ENCODE results near the gene CALCOCO1.
"Not testable (repeated sequence)": the region's sequence is repeated elsewhere in the genome, so short reads cannot be mapped to it uniquely, and the experiment has no call there.

The CALCOCO1 gene

GRCh38 chr12:53727310-53728041, at the start of gene CALCOCO1:
Gene CALCOCO1 (minus strand): TSS chr12:53727452. CDS start chr12:53725242, 2,210 bp downstream.
- peak; percentile 59 to 99 (median 98) for DNase-seq

DNA sequence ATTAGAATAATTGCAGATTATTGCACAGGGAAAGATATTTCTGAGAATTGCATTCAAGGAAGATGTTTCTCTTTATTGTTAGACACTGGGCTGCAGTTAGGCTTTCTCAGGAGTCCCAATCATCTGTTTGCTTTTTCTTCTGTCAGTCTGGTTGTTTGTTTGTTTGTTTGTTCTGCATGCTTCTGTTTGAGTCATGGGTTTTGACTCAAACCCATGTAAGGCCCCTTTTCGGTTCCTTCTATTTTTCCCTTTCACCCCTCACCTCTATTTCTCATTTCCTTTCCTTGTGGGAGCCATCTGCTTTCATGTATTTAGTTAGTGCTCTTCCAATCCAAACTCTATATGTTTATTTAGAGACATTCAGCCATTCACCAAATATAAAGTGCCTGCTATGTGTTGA, 49.6 kb upstream of the CALCOCO1 start:
- DNase-seq, result no peak

- DNase-seq, result no peak
These were observed 48.4 kb upstream of the CALCOCO1 start for GRCh38 chr12:53775478-53776145.

DNA sequence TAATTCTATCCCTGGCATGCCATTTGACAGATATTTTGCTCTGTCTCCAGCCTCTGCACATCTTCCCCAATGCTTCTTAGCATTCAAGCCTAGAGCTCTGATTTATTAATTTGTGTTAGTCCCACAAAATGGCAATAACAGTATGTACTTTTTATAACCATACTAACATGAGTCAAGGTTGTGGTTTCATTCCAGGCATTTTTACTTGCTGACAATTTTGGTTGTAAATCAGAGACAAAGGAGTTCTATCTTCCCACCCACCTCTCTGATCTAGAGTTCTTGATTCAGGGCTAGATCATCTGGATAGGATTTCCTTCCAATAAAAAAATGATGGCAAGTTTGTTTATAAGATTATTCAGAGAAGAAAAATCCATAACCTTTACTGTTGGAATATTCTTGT, 43.0 kb upstream of the CALCOCO1 start:
- no peak for DNase-seq

GRCh38 chr12:53768976-53769375, 41.7 kb upstream of the CALCOCO1 start:
- DNase-seq, result no peak

DNA sequence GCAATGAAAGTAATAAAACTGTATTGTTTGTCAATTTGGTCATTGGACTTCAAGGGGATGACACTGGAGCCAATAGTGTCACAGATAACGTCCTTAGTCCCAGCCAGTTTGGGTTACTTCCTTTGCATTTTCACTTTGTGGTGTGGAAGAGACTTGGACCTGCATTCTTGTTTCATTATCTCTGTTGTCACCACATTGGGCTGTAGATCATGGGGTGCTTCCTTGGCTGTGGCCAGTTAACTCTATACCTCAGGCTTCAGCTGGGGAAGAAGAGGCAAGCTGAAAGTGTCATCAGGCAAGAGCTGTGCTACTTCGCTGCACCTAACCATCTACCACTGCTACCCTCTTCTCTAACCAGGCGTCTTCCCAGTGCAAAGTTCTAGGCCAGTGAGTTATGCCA, 39.6 kb upstream of the CALCOCO1 start:
- no peak for DNase-seq

- no peak for DNase-seq
These were observed 38.6 kb upstream of the CALCOCO1 start for GRCh38 chr12:53765891-53766290.

GRCh38 chr12:53764615-53765014, 37.4 kb upstream of the CALCOCO1 start:
- no peak for DNase-seq

GRCh38 chr12:53762793-53763192, 35.5 kb upstream of the CALCOCO1 start:
- DNase-seq, result not testable (repeated sequence)

GRCh38 chr12:53761306-53761705, 34.1 kb upstream of the CALCOCO1 start:
- DNase-seq, result no peak

- DNase-seq, result no peak
These were observed 32.0 kb upstream of the CALCOCO1 start for GRCh38 chr12:53759261-53759660.

DNA sequence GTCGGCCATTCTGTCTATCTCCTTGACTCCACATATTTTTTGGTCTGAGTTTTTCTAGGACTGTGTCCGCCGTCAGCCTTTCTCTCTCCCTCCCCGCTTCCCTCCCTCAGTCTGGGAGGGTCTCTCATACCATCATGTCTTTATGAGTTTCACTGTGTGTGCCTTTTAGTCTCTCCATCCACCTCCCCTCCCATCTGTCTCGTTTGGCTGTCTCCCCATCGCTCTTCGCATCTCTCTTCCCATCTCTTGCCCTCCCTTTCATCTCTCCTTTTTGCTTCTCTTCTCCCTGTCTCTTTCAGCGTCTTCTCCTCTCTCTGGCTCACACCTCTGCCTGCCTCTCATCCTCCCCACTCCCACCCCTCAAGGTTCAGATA, 31.5 kb upstream of the CALCOCO1 start:
- no peak for DNase-seq

DNA sequence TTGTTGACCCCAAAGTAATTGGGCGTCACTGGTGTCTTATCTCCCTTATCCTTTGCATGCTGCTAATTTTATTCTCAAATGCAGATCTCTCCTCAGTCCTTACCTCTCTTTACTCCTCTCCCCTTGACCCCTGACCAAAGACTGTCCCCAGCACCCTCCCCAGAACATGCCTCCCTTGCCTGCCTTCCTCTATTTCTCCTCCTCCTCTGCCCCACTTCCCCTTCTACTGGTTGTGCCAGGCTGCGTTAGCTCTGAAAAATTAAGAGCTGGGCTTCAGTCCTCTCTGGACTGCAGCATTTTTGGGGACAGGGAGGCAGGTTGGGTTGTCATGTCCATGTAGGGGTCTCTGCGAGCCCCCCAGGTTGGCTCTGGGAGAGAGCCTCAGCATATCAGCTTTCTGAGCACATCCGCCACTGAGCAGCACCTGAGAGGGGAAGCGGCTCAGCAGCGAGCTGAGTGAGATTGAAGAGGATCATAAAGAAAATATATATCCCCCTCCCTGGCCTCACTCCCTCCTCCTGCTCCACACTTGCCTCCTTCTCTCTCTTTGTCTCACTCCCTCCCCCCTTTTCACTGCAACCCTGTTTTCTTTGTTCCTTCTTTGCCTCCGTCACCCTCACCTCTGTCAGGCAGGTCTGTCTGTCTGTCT, 31.0 kb upstream of the CALCOCO1 start:
- no peak for DNase-seq

- peak in 53 of 58 donors; percentile 14 to 87 (median 54) for DNase-seq
These were observed 30.0 kb upstream of the CALCOCO1 start for GRCh38 chr12:53757101-53757770.

DNA sequence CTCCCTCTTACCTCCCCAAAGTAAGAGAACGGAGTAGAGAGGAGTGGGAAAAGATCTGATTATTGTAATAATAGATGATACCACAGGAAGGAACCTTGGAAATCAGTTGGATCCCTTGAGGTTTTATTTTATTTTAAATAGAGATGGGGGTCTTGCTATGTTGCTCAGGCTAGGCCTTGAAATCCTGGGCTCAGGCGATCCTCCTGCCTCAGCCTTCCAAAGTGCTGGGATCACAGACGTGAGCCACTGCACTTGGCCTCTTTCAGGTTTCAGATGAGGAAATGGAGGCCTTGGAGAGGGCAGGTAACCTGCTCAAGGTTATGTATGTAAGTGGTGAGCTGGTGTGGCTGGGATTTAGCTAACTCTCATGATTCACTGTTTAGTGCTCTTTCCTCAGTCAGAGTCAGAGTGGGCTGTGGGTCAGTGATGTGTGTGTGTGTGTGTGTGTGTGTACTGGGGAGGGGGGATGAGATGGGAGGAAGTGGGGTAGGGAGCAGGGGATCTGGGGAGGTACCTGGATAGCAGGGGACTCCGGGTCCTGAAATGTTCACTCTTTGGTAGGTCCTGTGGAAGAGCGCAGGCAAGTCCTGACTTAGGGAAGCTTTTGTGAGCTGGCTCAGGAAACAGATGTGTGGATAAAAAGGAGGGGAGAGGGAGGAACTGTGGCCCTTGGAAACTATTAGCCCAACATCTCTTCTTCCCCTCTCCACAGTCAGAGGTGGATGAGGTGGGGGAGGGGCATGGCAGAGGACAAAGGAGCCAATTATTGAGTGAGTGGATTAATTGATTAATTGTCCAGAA, 29.2 kb upstream of the CALCOCO1 start:
- DNase-seq, result peak in 1 of 58 donors; percentile 42

DNA sequence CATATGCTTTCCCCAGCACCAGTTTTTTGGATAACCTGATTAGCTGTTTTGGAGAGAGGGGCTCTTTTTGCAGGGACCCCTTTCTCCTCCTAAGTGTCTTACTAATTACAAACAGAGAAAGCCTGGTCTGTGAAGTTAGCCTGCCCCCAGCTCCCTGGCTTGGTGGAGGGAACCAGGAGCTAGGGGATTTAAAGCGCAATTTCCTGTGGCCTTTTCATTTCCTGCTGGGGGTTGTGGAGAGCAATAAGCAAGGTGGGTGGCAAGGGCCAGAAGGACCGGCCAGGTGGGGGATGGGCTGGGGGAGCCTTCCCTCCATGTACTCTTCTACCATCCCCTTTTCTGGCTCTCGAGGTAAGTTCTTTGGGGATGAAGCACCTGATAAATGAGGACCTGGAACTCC, 28.6 kb upstream of the CALCOCO1 start:
- no peak for DNase-seq

DNA sequence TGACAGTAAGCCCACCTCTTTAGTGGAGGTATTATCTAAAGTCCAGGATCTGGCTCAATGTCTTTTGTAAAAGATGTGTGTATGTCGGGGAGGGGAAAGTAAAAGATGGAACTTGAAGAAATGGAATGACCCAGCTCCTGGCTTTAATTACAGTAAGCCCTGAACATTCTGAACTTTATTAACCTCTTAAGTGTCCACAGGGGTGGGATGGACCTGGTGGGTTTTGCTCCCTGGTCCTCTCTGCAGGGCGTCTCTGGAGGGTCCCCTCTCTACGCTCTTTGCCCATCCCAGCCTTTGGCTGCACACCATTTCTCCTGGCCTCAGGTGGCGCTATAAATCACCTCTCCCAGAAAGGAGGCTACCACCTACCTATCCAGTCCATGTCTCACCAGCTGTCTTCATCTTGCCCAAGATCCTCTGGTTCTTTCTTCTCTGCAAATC, 28.2 kb upstream of the CALCOCO1 start:
- DNase-seq, result no peak

DNA sequence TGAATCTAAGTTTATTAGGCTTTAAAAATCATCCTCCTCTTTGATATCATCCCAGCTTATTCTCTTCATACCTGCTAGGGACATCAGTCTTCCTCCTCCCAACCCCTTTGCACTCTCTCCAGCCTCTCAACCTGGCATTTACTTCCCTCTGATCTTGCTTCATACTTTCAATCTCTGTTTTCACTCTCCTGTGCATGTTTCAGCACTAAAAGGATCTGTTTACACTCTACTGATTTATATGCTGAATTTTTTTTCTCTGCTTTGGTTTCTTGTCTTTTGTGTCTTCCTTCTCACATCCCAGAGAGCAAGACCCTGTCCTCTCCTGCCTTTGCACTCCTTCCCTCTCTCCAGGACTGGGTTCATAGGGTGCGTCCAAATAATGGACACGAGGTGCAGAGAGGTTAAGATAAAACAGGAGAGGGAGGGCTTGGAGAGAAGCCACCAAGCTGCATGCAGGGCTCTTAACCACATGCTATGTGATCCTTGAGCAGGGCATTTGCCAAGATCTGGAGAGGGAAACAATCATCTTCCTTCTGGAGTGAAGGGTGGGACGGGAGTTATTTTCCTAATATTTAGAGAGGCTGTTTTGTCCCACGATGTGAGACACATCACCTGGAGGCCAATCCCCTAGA, 27.5 kb upstream of the CALCOCO1 start:
- no peak for DNase-seq

GRCh38 chr12:53754188-53754585, 26.9 kb upstream of the CALCOCO1 start:
- DNase-seq, result no peak

- no peak for DNase-seq
These were observed 25.4 kb upstream of the CALCOCO1 start for GRCh38 chr12:53752621-53753020.
